Mesothelial cell of epicardium (in vitro differentiated cells): ENCODE results near the gene SLC2A1. TPM values are rescaled to one million over a fixed set of nuclear protein-coding genes. Genes with fewer than 3 reads are reported as not detected.

Source experiments
- DNase-seq, 2 experiments: peaks; one replicate each; pipeline ENCODE4 v3.0.0; 2021; ENCODE audit warnings: low spot score in 2 of 2; ENCODE audit not compliant: unreplicated experiment in 2 of 2
- H3K27ac Mint-ChIP-seq: 2 replicates; pipeline ENCODE4 v1.8.0; 2021; ENCODE audit warnings: mixed read lengths
- H3K27me3 Mint-ChIP-seq: 2 replicates; pipeline ENCODE4 v1.8.0; 2021; ENCODE audit warnings: low read depth, mixed read lengths
- H3K36me3 Mint-ChIP-seq: 2 replicates; pipeline ENCODE4 v1.8.0; 2021; ENCODE audit warnings: mixed read lengths
- H3K4me1 Mint-ChIP-seq: 2 replicates; pipeline ENCODE4 v1.8.0; 2021; ENCODE audit warnings: mixed read lengths
- H3K4me3 Mint-ChIP-seq: 2 replicates; pipeline ENCODE4 v1.8.0; 2021; ENCODE audit warnings: mild to moderate bottlenecking, moderate library complexity, mixed read lengths
- H3K9me3 Mint-ChIP-seq: 2 replicates; pipeline ENCODE4 v1.8.0; 2021; ENCODE audit warnings: mixed read lengths
- total RNA-seq: library from RNA; stranded (reverse); gene quantifications from 3 replicates; pipeline ENCODE4 v1.2.1, GENCODE V29; 2021
- TF ChIP-seq, protein P1 (sequence below): fragments of 200-600 bp; sonication (generic); IDR thresholded peaks from one replicate; pipeline ENCODE4 v1.5.0; 2021; ENCODE audit warnings: antibody characterized with exemption; ENCODE audit not compliant: unreplicated experiment

Gene SLC2A1
- 786 to 841 TPM (median 827 TPM) in 3 replicates for total RNA-seq

GRCh38 chr1:42958488-42959319 lies at the start of gene SLC2A1:
Gene SLC2A1, minus strand, starts transcription at chr1:42958868. Its CDS starts 217 bp downstream, at chr1:42958651.
- Mint-ChIP-seq H3K27me3 (no peaks in the 10 kb centered on the region), H3K4me3 (peak within 1 kb of the TSS; percentile 96), H3K27ac (peak within 1 kb of the TSS; percentile 96), H3K4me1 (peaks cover 67% of the 10 kb centered on the region), H3K9me3 (no peaks in the 10 kb centered on the region), H3K36me3 (peaks cover 18% of the 10 kb centered on the region)
- peak; percentile 84 to 91 for DNase-seq
- TF ChIP-seq, protein P1, sequence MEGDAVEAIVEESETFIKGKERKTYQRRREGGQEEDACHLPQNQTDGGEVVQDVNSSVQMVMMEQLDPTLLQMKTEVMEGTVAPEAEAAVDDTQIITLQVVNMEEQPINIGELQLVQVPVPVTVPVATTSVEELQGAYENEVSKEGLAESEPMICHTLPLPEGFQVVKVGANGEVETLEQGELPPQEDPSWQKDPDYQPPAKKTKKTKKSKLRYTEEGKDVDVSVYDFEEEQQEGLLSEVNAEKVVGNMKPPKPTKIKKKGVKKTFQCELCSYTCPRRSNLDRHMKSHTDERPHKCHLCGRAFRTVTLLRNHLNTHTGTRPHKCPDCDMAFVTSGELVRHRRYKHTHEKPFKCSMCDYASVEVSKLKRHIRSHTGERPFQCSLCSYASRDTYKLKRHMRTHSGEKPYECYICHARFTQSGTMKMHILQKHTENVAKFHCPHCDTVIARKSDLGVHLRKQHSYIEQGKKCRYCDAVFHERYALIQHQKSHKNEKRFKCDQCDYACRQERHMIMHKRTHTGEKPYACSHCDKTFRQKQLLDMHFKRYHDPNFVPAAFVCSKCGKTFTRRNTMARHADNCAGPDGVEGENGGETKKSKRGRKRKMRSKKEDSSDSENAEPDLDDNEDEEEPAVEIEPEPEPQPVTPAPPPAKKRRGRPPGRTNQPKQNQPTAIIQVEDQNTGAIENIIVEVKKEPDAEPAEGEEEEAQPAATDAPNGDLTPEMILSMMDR = no peak

- Mint-ChIP-seq H3K27me3 (no peaks in the 10 kb centered on the region), H3K4me1 (peaks cover 70% of the 10 kb centered on the region), H3K27ac (peak overlapping the region; percentile 99), H3K9me3 (no peaks in the 10 kb centered on the region), H3K36me3 (no peaks in the 10 kb centered on the region), H3K4me3 (no peak overlapping the region)
- peak; percentile 64 to 74 for DNase-seq
- TF ChIP-seq, protein P1 = no peak
Observed at GRCh38 chr1:43007377-43008114, 48.9 kb upstream of the SLC2A1 start.

DNA sequence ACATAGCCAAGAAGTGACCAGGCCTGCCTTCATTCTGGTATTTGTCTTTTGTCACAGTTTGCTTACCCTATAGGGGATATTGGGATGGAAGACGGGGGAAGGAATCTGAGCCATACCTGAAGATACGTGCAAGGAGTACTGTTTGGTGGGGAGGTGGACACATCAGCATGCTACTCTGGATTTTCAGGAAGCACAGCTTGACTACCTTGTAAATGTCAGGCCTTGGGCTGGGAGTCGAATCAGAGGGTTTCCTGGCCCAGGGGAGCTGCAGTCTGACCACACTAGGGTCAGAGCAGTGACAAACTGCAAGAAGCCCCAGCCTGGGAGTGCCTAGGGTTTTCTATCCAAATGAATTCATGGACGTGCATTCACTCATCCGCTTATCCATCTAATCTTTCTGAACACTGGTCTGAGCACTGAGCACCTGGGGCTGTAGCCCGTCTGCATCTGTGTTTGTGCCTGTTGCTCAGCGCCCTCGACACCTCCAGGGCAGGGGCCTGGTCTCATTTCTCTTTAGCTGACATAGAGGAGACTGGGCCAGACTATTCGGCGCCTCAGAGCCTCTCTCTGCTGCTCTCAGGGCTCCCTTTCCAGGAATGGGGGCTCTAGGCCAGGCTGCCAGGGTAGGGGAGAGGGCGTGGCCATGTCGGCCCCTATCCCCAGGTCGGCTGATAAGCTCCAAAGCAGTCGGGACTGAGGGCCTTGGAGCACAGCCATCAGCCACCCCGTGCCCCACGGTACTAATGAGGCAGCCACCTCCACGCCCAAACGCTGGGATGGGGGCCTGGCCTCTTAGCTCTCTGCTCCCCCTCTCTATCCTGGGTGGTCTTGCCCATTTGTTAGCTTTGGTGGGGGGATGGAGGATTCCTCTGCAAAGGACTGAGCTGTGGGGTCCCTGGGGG lies 47.0 kb upstream of the SLC2A1 start:
- Mint-ChIP-seq H3K4me3 (no peak overlapping the region), H3K27ac (peak overlapping the region; percentile 97), H3K9me3 (no peaks in the 10 kb centered on the region), H3K27me3 (no peaks in the 10 kb centered on the region), H3K4me1 (peaks cover 60% of the 10 kb centered on the region), H3K36me3 (no peaks in the 10 kb centered on the region)
- peak in 1 of 2 experiments; percentile 61 for DNase-seq
- TF ChIP-seq, protein P1 = no peak

- Mint-ChIP-seq H3K4me1 (peaks cover 58% of the 10 kb centered on the region), H3K36me3 (peaks cover 2% of the 10 kb centered on the region), H3K27me3 (no peaks in the 10 kb centered on the region), H3K4me3 (no peak overlapping the region), H3K27ac (peak overlapping the region; percentile 97), H3K9me3 (no peaks in the 10 kb centered on the region)
- no peak for DNase-seq
- TF ChIP-seq, protein P1 = no peak
Observed at GRCh38 chr1:43004587-43005459, 46.2 kb upstream of the SLC2A1 start.
